ENCODE measurements around the gene PHLDB2. TPM values are rescaled to one million over a fixed set of nuclear protein-coding genes. Genes with fewer than 3 reads are reported as not detected.

Gene PHLDB2
- total and polyA plus RNA-seq, 2 of the 4 experiments (the other 2 are of a cell fraction): 10.6 to 28.7 TPM

- Histone ChIP-seq H3K9ac (ENCODE audit: low read depth, low read length) (no peak overlapping the region), H3K9me1 (ENCODE audit: insufficient read depth, low read length) (no peaks in the 10 kb centered on the region), H4K91ac (ENCODE audit: insufficient read depth, low read depth, low read length) (no peak overlapping the region)
Measured at GRCh38 chr3:111838133-111838532, 20.9 kb upstream of the PHLDB2 start.

More at GRCh38 chr3:111838133-111838532, 20.9 kb upstream of the PHLDB2 start:
- DNase-seq (no peak), ATAC-seq (ENCODE audit: low read depth) (no peak)
- no peak overlapping the region for H2BK5ac ChIP-seq (ENCODE audit: low read depth, low read length, poor library complexity, severe bottlenecking)
- no peaks in the 10 kb centered on the region for H4K20me1 ChIP-seq (ENCODE audit: insufficient read depth, low read length)
- ChIA-PET CTCF (no interaction called here), POLR2A (ENCODE audit: unreplicated experiment) (no interaction called here)
- no peak overlapping the region for H2AK5ac ChIP-seq (ENCODE audit: low read depth, low read length)
- no peak overlapping the region for H2BK15ac ChIP-seq (ENCODE audit: low read depth, low read length)
- no peak overlapping the region for H3K23ac ChIP-seq (ENCODE audit: low read depth, low read length)
- in situ Hi-C loops (cut with MboI; ENCODE audit: low sequenced_read_pairs) (no loop called here), dilution Hi-C loops (cut with HindIII; ENCODE audit: low sequenced_read_pairs, unreplicated experiment) (no loop called here), intact Hi-C loops (cut with micrococcal nuclease) (no loop called here)
- H3K36me3 ChIP-seq (ENCODE audit: control insufficient read depth, insufficient read depth, low read length): no peaks in the 10 kb centered on the region
- no CpG with 5 or more reads among the region's 5 CpGs for WGBS, 2 experiments (ENCODE audit: extremely low coverage in 2 of 2, insufficient read length in 1 of 2)
- no peak overlapping the region for H2AFZ ChIP-seq (replicated peaks; ENCODE audit: low read length, poor library complexity)
- no peak overlapping the region for H3K14ac ChIP-seq (replicated peaks; ENCODE audit: low read depth, low read length)
- H3K4me3 ChIP-seq (ENCODE audit: insufficient read depth, low read depth, low read length): no peak overlapping the region
- TF ChIP-seq RFX5 (IDR thresholded peaks at IDR 0.05; ENCODE audit: low read depth, low read length): no peak
- no peak for TF ChIP-seq MXI1 (IDR thresholded peaks at IDR 0.05; ENCODE audit: borderline replicate concordance, low read depth, low read length)
- TF ChIP-seq BHLHE40 (IDR thresholded peaks at IDR 0.05; ENCODE audit: low read depth, low read length): no peak
- H2BK20ac ChIP-seq (ENCODE audit: low read depth, low read length): no peak overlapping the region
- no peak overlapping the region for H3K18ac ChIP-seq (ENCODE audit: low read depth, low read length)
- no peak overlapping the region for H3K4me2 ChIP-seq (ENCODE audit: low read depth, low read length)
- H4K8ac ChIP-seq (ENCODE audit: low read depth in 2 of 2, low read length in 2 of 2): no peak overlapping the region
- H3K27ac ChIP-seq (ENCODE audit: insufficient read depth, low read length): no peak overlapping the region
- no peaks in the 10 kb centered on the region for H3K79me1 ChIP-seq (ENCODE audit: low read depth in 1 of 2, low read length in 2 of 2)
- no peaks in the 10 kb centered on the region for H3K4me1 ChIP-seq (ENCODE audit: control insufficient read depth, insufficient read depth, low read length)
- no peak overlapping the region for H3K4ac ChIP-seq (ENCODE audit: low read depth, low read length)
- H3K56ac ChIP-seq (ENCODE audit: extremely low read depth, insufficient read depth, low read length): no peak overlapping the region
- no peak overlapping the region for H2AK9ac ChIP-seq (replicated peaks; ENCODE audit: low read depth, low read length, poor library complexity)
- H3K9me3 ChIP-seq (ENCODE audit: control insufficient read depth, insufficient read depth, low read length): no peaks in the 10 kb centered on the region
- H3K27me3 ChIP-seq (ENCODE audit: control insufficient read depth, insufficient read depth, low read length): no peaks in the 10 kb centered on the region; the same call in 1 of the 2 replicates
- BruUV-seq (replicated peaks): no TSS peak
- H4K5ac ChIP-seq (ENCODE audit: low read depth, low read length): no peak overlapping the region
- no peak overlapping the region for H2BK120ac ChIP-seq (ENCODE audit: low read depth, low read length)

All from IMR-90 (cell line).